Erythroblast (primary cell): Measurements from ENCODE around the gene BBS5.

Experiments
- GATA1 ChIP-seq: IDR thresholded peaks from 2 replicates; pipeline ENCODE4 v1.6.1; 2011; ENCODE audit warnings: low read depth, mild to moderate bottlenecking, control low read depth, low read length, moderate library complexity
- POLR2A ChIP-seq: IDR thresholded peaks from 2 replicates; pipeline ENCODE4 v1.6.1; 2011; ENCODE audit warnings: mild to moderate bottlenecking, low read length

- TF ChIP-seq POLR2A (no peak), GATA1 (no peak)
Measured at GRCh38 chr2:169523681-169524080, 44.4 kb downstream of the BBS5 start.
